GM19351 (cell line): ENCODE results near the gene ETV3L.
A peak's percentile ranks its signal among the peaks of the same experiment; 100 is the strongest.

Experiments used
- ATAC-seq: cut with Tn5 transposase; IDR thresholded peaks from one replicate; pipeline ENCODE4 v1.9.1; 2021; ENCODE audit warnings: mild to moderate bottlenecking, moderate library complexity; ENCODE audit not compliant: unreplicated experiment

ETV3L gene

DNA sequence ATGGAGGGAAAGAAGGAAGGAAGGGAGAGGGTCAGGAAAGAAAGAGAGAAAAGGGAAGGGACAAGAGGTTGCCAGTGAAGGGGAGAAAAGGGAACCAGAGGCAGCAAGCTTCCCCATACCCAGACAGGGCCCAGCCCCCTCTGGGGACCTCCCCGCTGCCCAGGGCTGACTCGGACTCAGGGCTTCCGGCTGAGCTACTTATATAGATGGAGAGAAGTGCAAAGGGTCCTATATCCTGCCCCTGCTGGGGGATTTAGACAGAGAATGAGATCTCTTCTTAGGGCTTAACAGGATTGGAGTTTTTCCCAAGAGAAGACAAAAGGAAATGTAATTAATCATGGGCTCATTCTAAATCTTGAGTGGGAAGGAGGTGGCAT lies at the start of gene ETV3L:
TSS of gene ETV3L (minus strand) at position 176 of the 377 bp plus-strand sequence. CDS start 285 bp downstream, outside the sequence.
- no peak for ATAC-seq

DNA sequence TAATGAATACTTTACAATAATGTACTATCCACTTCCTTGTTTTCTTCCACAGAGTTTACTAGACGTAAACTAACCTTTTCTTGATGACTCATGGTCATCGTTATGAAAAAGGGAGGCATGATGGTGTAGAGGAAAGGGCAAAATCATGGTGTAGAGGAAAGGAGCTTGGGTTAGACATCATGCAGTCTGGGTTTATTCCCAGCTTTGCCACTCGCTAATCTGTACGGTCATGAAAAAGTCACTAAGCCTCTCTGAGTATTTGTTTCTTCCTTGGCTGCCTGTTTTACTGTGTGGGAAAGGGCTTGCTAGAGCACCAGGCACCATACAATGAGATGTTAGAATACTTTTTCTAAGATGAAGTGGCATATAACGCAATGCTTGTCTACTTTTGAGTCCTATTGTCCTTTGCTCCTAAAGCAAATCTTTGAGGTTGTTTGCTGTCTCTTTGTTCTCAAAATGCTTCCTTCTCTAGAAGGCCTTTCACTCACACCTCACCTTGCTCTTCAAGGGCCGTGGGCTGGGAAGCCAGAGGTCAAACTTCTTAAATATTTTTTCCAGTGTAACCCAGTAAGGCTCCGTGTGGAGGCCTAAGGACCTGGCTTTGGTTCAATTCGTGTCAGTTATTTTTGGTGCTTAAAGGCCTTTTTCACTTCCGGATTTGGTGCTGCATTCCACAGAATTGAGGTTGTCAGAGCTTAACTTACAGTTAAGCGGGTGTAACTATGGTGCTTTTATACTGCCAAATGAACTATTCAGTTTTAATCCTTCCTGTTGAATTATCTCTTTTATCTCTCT lies 48.5 kb upstream of the ETV3L start:
- no peak for ATAC-seq

DNA sequence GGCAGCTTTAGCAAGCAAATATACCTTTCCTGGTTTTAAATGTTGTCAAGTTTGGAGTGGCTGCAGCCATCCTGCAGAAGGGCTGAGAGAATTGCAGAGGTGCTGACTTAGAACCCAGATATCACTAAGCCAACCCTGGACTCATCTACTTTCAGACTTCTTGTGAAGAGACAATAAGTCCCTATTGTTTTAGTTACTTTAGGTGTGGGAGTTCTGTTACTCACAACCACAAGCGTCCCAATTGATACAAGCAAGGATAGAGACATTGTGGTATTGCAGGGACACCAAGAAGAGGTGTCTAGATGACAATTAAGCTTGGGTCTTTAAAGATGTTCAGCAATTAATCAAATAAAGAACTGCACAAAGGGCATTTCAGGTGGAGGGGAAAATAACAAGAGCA lies 47.4 kb upstream of the ETV3L start:
- ATAC-seq: no peak

DNA sequence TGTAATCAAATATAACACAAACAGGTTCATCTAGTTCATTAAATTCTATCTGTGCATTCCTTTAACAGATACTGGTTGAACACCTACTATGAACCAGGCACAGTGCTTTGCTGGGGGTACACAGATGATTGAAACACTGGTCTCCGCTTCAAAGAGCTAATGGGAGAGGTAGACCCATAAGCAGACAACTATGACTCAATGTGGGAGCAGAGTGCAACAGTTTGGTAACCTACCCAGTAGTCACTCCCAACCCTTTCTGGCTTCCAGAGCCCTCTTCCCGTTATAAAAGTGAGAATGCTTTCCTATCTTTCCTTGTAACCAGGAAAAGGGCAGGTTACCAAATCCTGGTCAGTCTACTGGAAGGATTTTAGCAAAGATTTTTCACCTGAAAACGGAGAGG lies 46.6 kb upstream of the ETV3L start:
- ATAC-seq: no peak

DNA sequence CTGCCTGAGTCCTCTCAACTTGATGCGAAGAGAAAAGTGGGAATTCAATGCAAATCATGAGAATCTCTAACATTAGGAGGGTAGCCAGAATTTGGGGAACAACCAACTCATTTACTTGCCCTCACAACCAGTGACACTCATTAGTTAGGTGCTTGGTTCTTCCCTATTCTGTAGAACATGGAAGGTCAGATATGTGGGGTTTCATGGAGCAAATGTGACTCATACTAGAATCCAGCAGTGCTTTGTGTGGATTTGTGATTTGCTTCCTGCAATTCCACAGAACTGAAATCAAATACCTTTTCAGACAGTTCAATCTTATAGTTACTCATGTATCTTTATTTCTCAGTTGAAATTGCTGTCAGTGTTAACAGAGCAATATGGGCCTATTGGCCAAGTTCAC lies 45.5 kb upstream of the ETV3L start:
- no peak for ATAC-seq

DNA sequence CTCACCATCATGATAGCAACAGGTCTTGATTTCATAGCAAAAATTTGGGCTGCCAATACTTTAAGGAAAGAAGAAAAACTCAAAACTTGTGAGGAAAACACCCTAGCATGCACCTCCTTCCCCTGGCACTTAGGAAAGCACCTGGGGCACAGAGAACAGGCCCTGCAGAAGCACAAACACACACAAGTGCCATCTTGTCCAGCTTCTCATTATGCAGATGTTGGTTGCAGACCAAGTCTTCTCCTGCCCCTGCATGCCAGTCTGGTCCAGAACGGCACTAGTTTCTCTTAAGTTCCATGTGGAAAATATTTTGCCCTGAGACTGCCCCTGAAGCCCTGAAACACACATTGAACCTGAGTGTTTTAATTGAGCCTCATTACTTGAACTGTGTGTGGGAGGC lies 44.9 kb upstream of the ETV3L start:
- no peak for ATAC-seq

DNA sequence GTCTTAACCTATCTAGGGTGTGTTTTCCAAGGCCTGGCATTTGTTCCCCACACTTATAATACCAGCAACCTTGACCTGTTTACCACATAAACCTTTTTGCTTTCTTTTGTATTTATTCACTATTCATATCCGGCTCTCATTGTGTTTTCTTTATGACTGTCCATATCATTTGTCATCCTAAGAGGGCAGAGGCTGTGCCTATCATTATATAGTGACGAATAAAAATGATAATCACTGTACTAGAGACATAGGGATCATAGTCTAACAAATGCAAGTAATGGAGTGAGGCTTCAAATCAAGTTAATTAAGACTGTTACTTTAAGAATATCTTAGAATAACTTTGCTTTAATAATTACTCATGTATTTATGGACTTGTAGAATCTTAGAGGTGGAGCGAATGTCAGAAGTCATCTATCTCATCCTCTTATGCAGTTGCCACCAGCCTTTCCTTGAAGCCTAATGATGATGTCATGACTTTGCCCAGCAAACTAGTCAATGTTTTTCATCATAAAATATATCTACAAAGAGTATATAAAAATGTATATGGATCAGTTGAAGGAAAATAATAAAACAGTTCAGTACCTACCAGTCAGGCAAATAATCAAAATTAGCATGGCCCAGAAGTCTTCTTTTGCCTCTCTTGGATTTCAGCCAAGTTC lies 43.3 kb upstream of the ETV3L start:
- no peak for ATAC-seq

DNA sequence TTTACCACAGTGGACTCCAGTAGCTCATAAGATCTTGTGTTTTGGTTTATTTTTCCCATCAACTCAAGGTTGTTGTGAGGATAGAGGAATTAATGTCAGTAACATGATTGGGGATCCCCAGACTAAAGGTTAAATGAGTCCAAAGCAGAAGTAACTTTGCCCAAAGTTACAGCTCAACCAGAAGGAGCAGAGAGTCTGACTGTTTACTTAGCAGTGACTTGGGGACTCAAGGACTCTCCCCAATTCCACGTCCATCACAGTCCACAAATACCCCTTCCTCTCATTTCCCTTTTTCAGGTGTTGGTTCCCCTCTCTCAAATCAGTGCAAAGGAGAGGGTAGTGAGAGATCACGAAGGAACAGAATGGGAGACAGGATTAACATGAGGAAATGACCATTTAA lies 42.6 kb upstream of the ETV3L start:
- no peak for ATAC-seq

DNA sequence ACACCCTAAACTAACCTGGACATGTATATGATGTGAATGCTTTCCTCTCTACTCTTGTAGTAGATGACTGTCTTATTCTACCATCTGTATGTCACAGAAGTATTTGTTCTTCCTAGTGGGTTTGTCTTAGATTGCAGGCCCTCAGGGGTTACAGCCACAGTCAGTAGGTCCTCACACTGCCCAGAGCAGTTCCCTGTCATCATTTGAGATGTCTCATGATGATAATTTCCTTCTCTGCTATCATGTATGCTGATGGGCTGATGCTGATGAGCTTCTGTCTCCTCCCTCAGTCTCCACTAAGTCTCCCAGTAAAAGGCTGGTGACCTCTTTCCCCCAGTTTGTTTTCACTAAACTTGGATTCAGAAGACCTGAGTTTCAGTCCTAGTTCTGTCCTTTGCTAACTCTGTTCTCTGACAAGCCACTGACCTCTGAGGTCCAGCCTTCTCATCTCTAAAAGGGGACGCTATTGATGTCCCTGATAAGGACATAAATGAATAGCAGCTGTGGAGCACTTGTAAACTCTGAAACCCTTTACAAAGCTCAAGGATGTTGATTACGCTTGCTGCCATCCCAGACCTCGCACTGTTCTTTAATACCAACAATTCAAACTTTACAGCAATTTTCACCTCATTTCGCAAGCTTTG lies 41.7 kb upstream of the ETV3L start:
- ATAC-seq: no peak

DNA sequence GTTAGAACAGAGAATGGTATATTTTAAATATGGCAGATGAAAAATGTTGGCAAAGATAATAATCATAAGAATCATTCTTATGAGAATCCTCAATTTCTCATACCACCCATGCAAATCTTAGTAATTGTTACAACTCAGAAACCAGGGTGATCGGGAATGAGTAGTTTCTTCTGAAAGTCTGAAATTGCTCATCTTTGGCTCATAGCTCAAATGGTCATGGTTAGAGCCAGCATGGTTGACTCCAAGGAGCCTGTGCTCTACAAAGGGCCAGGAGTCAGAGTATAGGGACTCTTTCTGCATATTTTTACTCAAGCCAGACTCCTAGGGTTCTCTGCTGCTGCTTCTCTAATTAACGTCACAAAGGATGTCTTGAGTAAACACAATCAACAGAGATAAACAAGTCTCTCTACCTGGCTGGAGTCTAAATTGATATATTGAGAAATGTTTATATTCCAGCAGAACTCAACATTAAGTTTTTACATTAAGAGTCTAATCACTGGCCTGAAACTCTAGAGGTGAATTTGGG lies 40.5 kb upstream of the ETV3L start:
- ATAC-seq: no peak

DNA sequence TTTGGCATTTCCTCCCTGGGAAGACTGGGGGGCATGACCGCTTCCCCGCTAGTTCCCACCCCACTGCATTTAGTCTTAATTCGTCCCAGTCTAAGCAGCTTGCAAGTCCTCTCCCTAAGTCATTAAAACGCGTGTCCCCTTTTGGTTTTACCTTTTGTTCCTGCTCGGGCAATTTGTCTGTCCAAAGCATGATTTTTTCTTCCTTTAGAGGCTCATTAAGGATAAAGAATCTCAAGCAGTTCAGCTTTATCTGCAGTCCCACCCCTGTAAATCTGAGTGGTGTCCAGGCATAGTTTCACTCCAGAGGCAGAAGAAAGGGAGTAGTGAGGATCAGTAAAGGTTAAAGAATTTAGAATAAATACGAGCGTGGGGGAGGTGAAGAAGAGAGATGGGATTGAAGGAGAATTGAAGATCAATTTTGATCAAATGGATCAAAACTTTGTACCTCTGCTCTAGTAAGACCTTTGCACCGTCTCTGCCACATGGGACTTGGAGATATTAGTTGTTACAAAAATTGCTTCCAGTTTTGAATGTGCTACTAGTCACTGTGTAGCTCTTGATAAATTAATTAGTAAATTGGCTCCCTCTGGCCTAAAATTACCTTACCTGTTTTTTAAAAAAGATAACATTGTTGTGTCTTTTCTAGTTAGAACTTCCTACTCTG lies 39.6 kb upstream of the ETV3L start:
- no peak for ATAC-seq

DNA sequence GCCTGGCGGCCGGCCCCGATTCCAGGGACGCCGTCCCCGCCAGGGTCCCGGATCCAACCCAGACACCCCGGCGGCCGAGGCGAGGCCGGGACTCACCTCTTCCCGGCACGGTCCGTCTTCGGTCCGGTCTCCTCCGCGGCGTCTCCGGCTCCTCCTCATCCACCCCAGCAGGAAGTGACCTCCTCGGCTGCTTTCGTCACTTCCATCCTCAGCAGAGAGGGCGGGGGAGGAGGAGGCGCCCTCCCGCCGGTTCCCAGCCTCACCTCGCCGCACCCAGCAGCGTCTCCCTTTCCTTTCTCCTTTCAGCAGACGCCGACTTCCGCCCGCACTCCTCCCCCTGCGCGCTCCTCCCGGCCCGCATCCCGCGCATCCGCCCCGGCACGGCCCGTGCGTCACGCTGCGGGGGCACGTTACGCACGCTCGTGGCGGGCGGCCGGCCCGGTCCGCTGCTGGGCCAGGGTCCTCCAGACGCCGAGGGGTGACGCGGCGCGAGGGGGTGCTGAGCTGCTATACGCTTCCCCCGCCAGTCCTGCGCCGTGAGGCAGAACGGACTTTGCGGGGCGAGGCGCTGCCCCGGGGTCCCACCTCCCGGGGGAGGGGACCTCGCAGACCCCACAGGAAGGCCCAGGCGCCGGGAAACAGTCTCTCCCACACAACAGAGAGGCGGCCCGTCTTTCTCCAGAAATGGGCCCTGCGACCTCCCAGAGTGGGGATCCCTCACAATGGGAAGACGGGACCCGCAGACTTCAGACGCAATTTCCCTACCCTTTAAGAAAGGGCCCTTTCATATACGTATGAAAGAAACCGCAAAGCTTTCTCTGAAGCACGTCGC lies 38.8 kb upstream of the ETV3L start, which contains the start of gene ETV3:
TSS of gene ETV3 (minus strand) at position 176 of the 832 bp plus-strand sequence. CDS start 2,043 bp downstream, outside the sequence.
- ATAC-seq: peak; percentile 89

DNA sequence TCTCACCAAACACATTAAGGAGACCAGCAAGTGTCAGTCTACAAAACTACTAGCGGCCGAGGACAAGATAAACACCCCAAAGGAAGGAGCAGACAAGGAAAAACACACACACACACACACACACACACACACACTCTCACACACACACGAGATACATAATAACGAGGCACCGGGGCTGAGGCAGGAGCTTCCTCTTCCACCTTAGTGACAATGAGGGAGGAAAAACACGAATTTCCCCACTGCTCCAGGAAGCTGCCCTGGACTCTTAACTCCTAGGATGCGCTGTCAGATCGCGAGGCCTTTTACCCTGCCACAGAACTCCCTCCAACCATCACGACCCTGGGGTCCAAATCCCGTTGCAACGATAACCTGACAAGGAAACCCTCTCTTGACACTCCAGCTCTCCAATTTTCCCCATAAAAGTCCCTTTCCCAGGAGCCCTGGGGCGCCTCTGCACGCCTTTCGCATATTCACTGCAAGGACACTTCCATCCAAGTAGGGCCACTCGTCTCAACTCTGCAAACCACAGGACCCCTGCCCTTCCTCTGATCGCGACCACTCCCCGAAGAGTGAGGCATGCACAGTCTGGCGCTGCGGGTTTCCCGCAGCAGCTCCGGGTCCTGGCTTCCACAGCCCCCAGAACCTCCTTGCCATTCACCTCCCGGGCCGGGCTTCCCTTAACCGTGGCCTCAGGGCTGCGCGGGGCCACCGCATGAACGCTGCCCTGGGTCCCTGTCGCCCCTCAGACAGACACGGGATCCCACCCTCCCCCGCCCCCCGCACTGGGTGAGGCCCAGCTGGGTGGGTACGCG lies 38.0 kb upstream of the ETV3L start:
- peak; percentile 2 for ATAC-seq

DNA sequence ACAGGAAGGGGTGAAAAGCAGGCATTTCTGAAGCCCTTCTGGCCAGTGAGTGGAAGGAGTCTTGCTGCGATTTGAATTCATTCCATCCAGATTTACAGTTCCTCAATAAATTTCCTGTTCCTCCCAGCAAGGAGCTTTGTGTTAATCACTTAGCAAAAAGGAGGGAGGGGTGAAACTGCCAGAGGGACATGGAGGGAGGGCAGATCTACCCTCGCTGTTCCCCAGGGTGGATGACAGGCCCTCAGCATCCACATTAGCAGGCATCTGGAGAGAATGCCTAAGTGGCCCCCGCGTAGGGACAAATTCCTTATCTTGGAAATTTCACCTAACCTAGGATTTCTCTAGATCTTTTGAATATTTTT lies 37.4 kb upstream of the ETV3L start:
- ATAC-seq: no peak

DNA sequence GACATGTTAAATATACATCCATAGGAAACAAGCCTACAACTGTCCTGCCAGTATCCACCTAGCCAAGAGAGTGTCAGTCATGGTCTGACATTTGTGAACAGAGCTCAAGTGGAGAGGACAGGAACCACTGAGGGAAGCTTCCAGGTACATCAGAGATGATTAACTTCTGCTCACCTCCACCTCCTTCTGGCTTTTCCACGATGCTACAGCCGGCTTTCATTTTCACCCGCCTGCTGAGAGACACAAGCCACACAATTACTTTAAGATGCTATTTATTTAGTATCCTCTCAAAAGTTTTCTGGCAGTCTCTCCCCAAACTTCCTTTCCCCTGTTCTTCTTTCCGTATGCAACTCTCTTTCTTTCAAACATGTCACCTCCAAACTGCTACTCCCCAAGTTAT lies 36.5 kb upstream of the ETV3L start:
- no peak for ATAC-seq

DNA sequence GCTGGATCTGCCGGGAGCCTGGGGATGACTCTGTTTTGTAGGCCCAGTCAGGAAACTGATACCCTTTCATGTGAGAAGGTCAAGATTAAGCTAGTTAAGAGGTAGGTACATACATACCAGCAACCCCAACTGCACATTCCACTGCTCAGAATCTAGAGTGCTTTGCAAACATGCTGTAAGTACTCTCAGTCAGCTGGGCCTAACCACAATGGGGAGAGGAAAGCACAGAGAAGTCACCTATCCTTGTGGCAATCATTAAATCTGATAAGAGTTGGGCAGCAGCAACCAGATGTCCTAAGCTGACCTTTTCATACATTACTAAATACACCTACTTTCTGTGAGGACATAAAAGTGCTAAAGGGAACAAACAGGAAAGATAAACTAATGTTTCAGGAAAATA lies 36.0 kb upstream of the ETV3L start:
- ATAC-seq: no peak

DNA sequence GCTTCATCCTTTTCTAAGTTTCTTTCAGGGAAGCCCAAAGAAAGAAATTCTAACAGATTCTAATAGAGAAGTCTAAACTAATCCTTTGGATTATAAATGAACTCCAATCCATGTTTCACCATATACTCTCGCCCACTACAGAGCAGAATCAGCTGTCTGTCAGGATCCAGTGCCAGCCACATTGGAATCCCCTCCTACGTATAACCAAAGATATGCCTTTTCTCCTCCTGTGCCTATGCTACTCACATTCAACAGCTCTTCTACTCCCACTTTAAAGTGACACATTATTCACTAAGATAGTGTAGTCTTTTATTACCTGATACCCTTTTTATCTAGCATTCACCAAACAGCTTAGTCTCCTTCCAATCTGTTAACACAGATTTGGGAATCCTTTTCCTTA lies 35.5 kb upstream of the ETV3L start:
- no peak for ATAC-seq

DNA sequence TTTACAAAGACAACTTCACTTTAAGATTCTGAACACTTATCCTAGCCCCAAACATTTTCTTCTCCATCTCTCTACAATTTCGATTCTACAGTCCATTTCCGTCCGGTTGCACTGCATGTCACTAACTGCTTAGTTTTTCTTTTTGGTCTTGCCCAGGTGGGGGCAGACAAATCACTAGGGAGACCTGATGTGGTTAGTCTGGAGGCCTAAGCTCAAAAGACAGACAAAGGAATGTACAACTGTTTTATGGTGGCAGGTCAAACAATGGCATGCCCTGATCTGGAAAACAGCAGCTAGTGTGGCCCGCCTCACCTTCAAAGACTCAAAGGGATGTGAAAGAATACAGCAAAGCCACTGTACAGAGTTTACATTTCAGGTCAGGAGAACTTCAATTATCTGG lies 34.8 kb upstream of the ETV3L start:
- ATAC-seq: no peak

DNA sequence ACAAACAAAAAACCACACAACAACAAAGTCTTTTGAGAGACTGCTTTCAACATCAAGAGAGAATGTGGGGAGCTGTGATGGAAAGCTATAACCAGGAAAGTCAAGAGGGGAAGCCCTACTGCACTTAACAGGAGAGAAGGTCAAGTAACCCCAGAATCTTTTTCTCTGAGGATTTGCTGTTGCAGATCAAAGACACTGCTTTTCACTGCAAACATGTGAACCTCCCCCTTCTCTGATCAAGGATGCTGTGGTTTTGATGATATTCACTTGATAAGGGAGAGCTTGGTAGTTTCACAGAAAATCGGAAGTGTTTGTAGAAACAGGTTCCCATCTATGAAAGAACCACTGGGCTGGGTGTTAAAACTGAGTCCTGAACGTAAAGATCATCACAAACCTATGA lies 33.8 kb upstream of the ETV3L start:
- ATAC-seq: no peak
